Upper lobe of right lung (tissue), 1 donor: Measurements from ENCODE around the gene PLOD3. TPM values are rescaled to one million over a fixed set of nuclear protein-coding genes. Genes with fewer than 3 reads are reported as not detected.

Source experiments
- ATAC-seq: fragments of 200-7000 bp; cut with Tn5 transposase; one replicate; pipeline ENCODE4 v1.9.1; 2020; ENCODE audit warnings: mild to moderate bottlenecking, moderate library complexity
- DNase-seq: peaks from one replicate; pipeline ENCODE4 v3.0.0-alpha.2; 2020
- H3K27ac ChIP-seq: fragments of 200-600 bp; one replicate; pipeline ENCODE4 v1.8.0; 2022
- H3K27me3 ChIP-seq: fragments of 200-600 bp; one replicate; pipeline ENCODE4 v1.8.0; 2022; ENCODE audit warnings: mild to moderate bottlenecking
- H3K36me3 ChIP-seq: fragments of 200-600 bp; one replicate; pipeline ENCODE4 v1.8.0; 2022
- H3K4me1 ChIP-seq: fragments of 200-600 bp; one replicate; pipeline ENCODE4 v1.8.0; 2022
- H3K4me3 ChIP-seq: fragments of 200-600 bp; one replicate; pipeline ENCODE4 v1.8.0; 2022; ENCODE audit warnings: mild to moderate bottlenecking
- H3K9me3 ChIP-seq: fragments of 200-600 bp; one replicate; pipeline ENCODE4 v1.8.0; 2022
- CTCF ChIP-seq: fragments of 200-600 bp; IDR thresholded peaks from one replicate; pipeline ENCODE4 v1.8.0; 2022; ENCODE audit warnings: antibody characterized with exemption
- intact Hi-C: fragments of 100-400 bp; cut with DNase I; formaldehyde crosslinking; loops from one replicate; pipeline ENCODE4 v1.11.0; 2022
- microRNA-seq: library from miRNA; unstranded; fragments of <30 nt; microRNA quantifications from one replicate; pipeline ENCODE4 v1.2.0, GENCODE V29; 2020; ENCODE audit warnings: borderline microRNAs expressed
- total RNA-seq: library from RNA; stranded (reverse); fragmentation: NEBNext Ultra II Directional; extraction: Animal tissue kit (Norgen Biotek cat#: 25700); gene quantifications from one replicate; pipeline ENCODE4 v1.2.1, GENCODE V29; 2021
- donor health status: DM: no; HTN: yes; CAD: no; lungs with severe emphysema.

The PLOD3 gene
- total RNA-seq, 1 donor from 2014 or later, result 82.1 TPM

DNA sequence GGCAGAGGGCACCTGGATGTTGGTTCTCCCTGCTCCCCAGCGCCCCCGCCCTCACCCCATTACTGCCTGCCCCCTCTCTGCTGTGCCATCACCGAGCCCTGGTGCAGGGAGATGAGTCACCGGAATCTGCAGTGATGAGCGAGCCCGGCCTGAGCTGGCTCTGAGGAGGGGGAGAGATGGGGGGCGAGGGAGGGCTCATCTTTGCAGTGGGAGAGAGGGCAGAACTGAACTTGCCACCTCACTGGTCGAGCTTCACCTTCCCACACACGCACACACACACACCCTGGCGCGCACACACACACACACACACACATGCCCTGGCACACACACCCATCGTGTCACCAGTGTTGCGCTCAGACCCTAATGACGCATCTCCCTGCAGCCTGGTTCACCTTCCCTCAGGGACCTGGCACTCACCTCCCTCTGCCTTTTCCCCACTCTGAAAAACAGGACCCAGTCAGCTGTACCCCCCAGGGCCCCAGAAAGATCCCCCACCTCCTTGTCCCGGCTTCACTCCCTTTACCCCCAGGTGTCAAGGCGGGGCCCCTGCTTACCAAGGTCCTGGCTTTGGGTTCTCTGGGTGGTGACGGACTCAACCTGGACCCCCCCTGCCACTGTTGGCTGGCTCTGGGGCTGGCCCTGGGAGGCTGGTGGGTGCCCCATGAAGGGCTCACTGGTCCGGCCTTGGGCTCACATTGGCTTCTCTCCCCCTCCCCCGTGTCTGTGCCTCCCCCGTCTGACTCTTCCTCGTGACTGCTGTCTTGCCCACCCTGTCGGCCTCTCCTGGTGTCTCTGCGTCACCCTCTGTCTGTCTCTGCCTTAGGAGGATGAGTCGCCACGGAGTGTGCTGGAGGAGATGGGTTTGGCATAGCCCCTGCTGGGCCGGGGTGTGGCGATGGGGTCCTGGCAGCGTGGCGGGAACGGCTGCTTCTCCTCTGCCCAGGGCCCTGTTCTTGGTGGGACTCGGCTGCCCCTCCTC lies 57.4 kb downstream of the PLOD3 start:
- no peak for DNase-seq
- intact Hi-C loops, result no loop called here
- H3K4me1 ChIP-seq, result peaks cover 27% of the 10 kb centered on the region
- no peak for TF ChIP-seq CTCF
- no peaks in the 10 kb centered on the region for H3K9me3 ChIP-seq
- H3K27ac ChIP-seq, result no peak overlapping the region
- peaks cover 15% of the 10 kb centered on the region for H3K36me3 ChIP-seq
- H3K4me3 ChIP-seq, result no peak overlapping the region
- H3K27me3 ChIP-seq, result peaks cover 23% of the 10 kb centered on the region
- ATAC-seq, result no peak

GRCh38 chr7:101156866-101157589 lies 60.4 kb downstream of the PLOD3 start:
- Histone ChIP-seq H3K27me3 (no peaks in the 10 kb centered on the region), H3K4me1 (peaks cover 8% of the 10 kb centered on the region), H3K4me3 (no peak overlapping the region), H3K27ac (no peak overlapping the region), H3K36me3 (peaks cover 15% of the 10 kb centered on the region), H3K9me3 (no peaks in the 10 kb centered on the region)
- intact Hi-C loops, result no loop called here
- ATAC-seq (no peak), DNase-seq (no peak)
- no peak for TF ChIP-seq CTCF

DNA sequence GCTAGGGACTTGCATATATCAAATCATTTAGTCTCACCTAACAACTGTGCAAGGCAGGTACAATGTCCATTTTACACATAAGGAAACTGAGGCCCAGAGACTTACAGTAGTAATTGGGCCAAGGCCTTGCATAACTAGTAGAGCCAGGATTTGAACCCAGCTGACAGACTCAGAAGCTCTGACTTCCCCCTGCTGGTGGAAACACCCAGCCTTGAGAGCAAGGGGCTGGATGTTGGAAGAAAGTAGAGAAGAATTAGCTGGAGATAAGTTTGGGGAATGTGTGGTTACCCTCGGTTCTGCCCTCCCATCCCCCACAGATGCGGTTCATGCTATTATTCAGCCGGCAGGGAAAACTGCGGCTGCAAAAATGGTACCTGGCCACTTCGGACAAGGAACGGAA lies 61.1 kb downstream of the PLOD3 start:
- Histone ChIP-seq H3K4me1 (peaks cover 8% of the 10 kb centered on the region), H3K27me3 (no peaks in the 10 kb centered on the region), H3K4me3 (no peak overlapping the region), H3K36me3 (peaks cover 15% of the 10 kb centered on the region), H3K27ac (no peak overlapping the region), H3K9me3 (no peaks in the 10 kb centered on the region)
- no peak for TF ChIP-seq CTCF
- intact Hi-C loops, result no loop called here
- ATAC-seq (no peak), DNase-seq (no peak)

Small RNA genes within 50 kb of the gene (microRNA-seq; reads per million reads assigned to microRNA genes)
- gene MIR4653, result not detected

Other genes with a start within 250 kb of the PLOD3 start
- gene MUC12, start 248.0 kb downstream of the PLOD3 start, total RNA-seq, result not detected
- gene MUC17, start 197.5 kb downstream of the PLOD3 start, total RNA-seq, result not detected
- 60.9 TPM for gene TRIM56, start 132.1 kb downstream of the PLOD3 start, total RNA-seq
- gene SERPINE1, start 90.5 kb downstream of the PLOD3 start, total RNA-seq, result 13.7 TPM
- gene AP1S1, start 63.1 kb downstream of the PLOD3 start, total RNA-seq, result 24.0 TPM
- not detected for gene VGF, start 52.0 kb downstream of the PLOD3 start, total RNA-seq
- gene NAT16, start 37.3 kb downstream of the PLOD3 start, total RNA-seq, result not detected
- not detected for gene MOGAT3, start 16.5 kb downstream of the PLOD3 start, total RNA-seq
- 51.9 TPM for gene ZNHIT1, start 584 bp upstream of the PLOD3 start, total RNA-seq
- gene CLDN15, start 20.2 kb upstream of the PLOD3 start, total RNA-seq, result 17.7 TPM
- gene FIS1, start 27.5 kb upstream of the PLOD3 start, total RNA-seq, result 147 TPM
- 16.2 TPM for gene IFT22, start 104.2 kb upstream of the PLOD3 start, total RNA-seq
- gene COL26A1, start 145.3 kb upstream of the PLOD3 start, total RNA-seq, result 0.58 TPM